Right lobe of liver (tissue), 6 donors: Measurements from ENCODE around the gene TMEM248. TPM values are rescaled to one million over a fixed set of nuclear protein-coding genes. Genes with fewer than 3 reads are reported as not detected.

Experiments
- ATAC-seq, 4 donors: fragments of 200-7000 bp; cut with Tn5 transposase; one replicate each; pipeline ENCODE4 v1.9.1; 2020; ENCODE audit warnings: mild to moderate bottlenecking in 4 of 4, moderate library complexity in 4 of 4
- DNase-seq, 3 donors: peaks; one replicate each; pipeline ENCODE4 v3.0.0-alpha.2; 2020
- H3K27ac ChIP-seq, 3 donors: fragments of 200-600 bp; one replicate each; pipeline ENCODE4 v1.8.0; 2022
- H3K27me3 ChIP-seq, 2 donors: fragments of 200-600 bp; one replicate each; pipeline ENCODE4 v1.8.0; 2022
- H3K36me3 ChIP-seq, 4 donors: fragments of 200-600 bp; sonication (generic) in 1 of 4; one replicate each; pipeline versions ENCODE4 v1.5.1 to v1.8.0; 2017 to 2022; ENCODE audit warnings: control low read depth in 1 of 4
- H3K4me1 ChIP-seq, 4 donors: fragments of 200-600 bp; sonication (generic) in 1 of 4; one replicate each; pipeline versions ENCODE4 v1.5.1 to v1.8.0; 2017 to 2022; ENCODE audit warnings: control low read depth in 1 of 4
- H3K4me3 ChIP-seq, 3 donors: fragments of 200-600 bp; one replicate each; pipeline ENCODE4 v1.8.0; 2022
- H3K9me3 ChIP-seq, 4 donors: fragments of 200-600 bp; sonication (generic) in 1 of 4; one replicate each; pipeline versions ENCODE4 v1.5.1 to v1.8.0; 2017 to 2022; ENCODE audit warnings: control low read depth in 1 of 4
- CTCF ChIP-seq, 4 donors: fragments of 200-600 bp in 3 of 4; fragments of 450-650 bp in 1 of 4; IDR thresholded peaks; one replicate each; pipeline versions ENCODE4 v1.5.1 to v1.8.0; 2016 to 2022; ENCODE audit warnings: antibody characterized with exemption in 4 of 4, mild to moderate bottlenecking in 2 of 4
- POLR2A ChIP-seq: fragments of 450-650 bp; IDR thresholded peaks from one replicate; pipeline ENCODE4 v1.6.1; 2017; ENCODE audit warnings: antibody characterized with exemption, mild to moderate bottlenecking
- WGBS: methylation state at CpG from one replicate; pipeline ENCODE4 v1.1.6; 2018; ENCODE audit warnings: low coverage, low lambda C conversion rate; ENCODE audit not compliant: insufficient coverage; ENCODE audit errors: missing lambda C conversion rate; 5-methylcytosine and 5-hydroxymethylcytosine counted together
- intact Hi-C, 2 donors: fragments of 100-400 bp; cut with DNase I; formaldehyde crosslinking; loops; one replicate each; pipeline versions ENCODE4 v1.11.2 to v1.14.1; 2022
- total RNA-seq, 6 experiments: library from RNA; depleted of rRNA in 2 of 6; stranded (reverse); fragments of >200 nt in 2 of 6; fragmentation: NEBNext Ultra II Directional in 3 of 6; extraction: Animal tissue kit (Norgen Biotek cat#: 25700) in 3 of 6; gene quantifications; one replicate each; pipeline versions ENCODE4 v1.1.0 to v1.2.4, GENCODE V29; 2016 to 2023
- donor health status: DM: no; HTN: yes; CAD: no.
- donor health status: DM: no; HTN: no; CAD: no.
- donor health status: DM: no; HTN: no; CAD: no.
- donor health status: DM: no; HTN: yes; CAD: no.
- donor health status: DM: no; HTN: yes; CAD: no.

TMEM248 gene
- total RNA-seq, 6 experiments from 2014 or later = 53.3 to 76.5 (median 63.2) TPM

- Histone ChIP-seq H3K27me3 (no peaks in the 10 kb centered on the region), H3K27ac (no peak overlapping the region), H3K4me1 (no peaks in the 10 kb centered on the region), H3K4me3 (no peak overlapping the region), H3K36me3 (peaks cover 0 to 94% (median 42%) of the 10 kb centered on the region in 4 donors), H3K9me3 (no peaks in the 10 kb centered on the region)
- DNase-seq (no peak), ATAC-seq (no peak)
- TF ChIP-seq POLR2A (no peak), CTCF (IDR thresholded peaks at IDR 0.05) (no peak)
- 95% methylated on average over 8 of the region's 8 CpGs for WGBS
- intact Hi-C loops = no loop called here
Measured at GRCh38 chr7:66950763-66951162, 29.7 kb downstream of the TMEM248 start.

- Histone ChIP-seq H3K4me3 (no peak overlapping the region), H3K27ac (no peak overlapping the region), H3K4me1 (no peaks in the 10 kb centered on the region), H3K36me3 (peaks cover 0 to 97% (median 43%) of the 10 kb centered on the region in 4 donors), H3K27me3 (no peaks in the 10 kb centered on the region), H3K9me3 (no peaks in the 10 kb centered on the region)
- DNase-seq (no peak), ATAC-seq (peak in 3 of 4 donors; percentile 21 to 69 (median 62))
- 83% methylated on average over 8 of the region's 11 CpGs for WGBS
- no peak for TF ChIP-seq POLR2A
- no peak for TF ChIP-seq CTCF (IDR thresholded peaks at IDR 0.05)
- intact Hi-C loops = no loop called here
Measured at GRCh38 chr7:66952343-66953043, 31.5 kb downstream of the TMEM248 start.

- TF ChIP-seq POLR2A = no peak
- no peak for TF ChIP-seq CTCF (IDR thresholded peaks at IDR 0.05)
- intact Hi-C loops = no loop called here
- no peak for ATAC-seq
- WGBS = 74% methylated on average over 5 of the region's 5 CpGs
- Histone ChIP-seq H3K4me1 (no peaks in the 10 kb centered on the region), H3K36me3 (peaks cover 0 to 96% (median 42%) of the 10 kb centered on the region in 4 donors), H3K27me3 (no peaks in the 10 kb centered on the region), H3K4me3 (no peak overlapping the region), H3K27ac (no peak overlapping the region), H3K9me3 (no peaks in the 10 kb centered on the region)
- no peak for DNase-seq
Measured at GRCh38 chr7:66953044-66953427, 32.0 kb downstream of the TMEM248 start.

GRCh38 chr7:66957595-66958290 is 36.7 kb downstream of the TMEM248 start:
- H3K27me3 ChIP-seq = no peaks in the 10 kb centered on the region
- TF ChIP-seq CTCF (IDR thresholded peaks at IDR 0.05) (no peak), POLR2A (no peak)
- 92% methylated on average over 3 of the region's 13 CpGs for WGBS
- H3K27ac ChIP-seq = no peak overlapping the region
- H3K4me1 ChIP-seq = no peaks in the 10 kb centered on the region
- no peak overlapping the region for H3K4me3 ChIP-seq
- H3K36me3 ChIP-seq = peaks cover 0 to 58% (median 16%) of the 10 kb centered on the region in 4 donors
- no peak for DNase-seq
- intact Hi-C loops = no loop called here
- H3K9me3 ChIP-seq = no peaks in the 10 kb centered on the region
- no peak for ATAC-seq
